ENCODE measurements around the gene NSG2.

Gene NSG2

GRCh38 chr5:174044466-174045254 is 846 bp upstream of the NSG2 start:
- Histone ChIP-seq H3K27ac (ENCODE audit: extremely low read depth, low read depth, low read length) (no peak overlapping the region), H3K4me1 (ENCODE audit: control insufficient read depth, insufficient read depth, low read length) (no peaks in the 10 kb centered on the region), H3K4me3 (ENCODE audit: low read depth, low read length) (no peak overlapping the region), H3K36me3 (ENCODE audit: control insufficient read depth in 2 of 2, insufficient read depth in 1 of 2, low read length in 2 of 2) (no peaks in the 10 kb centered on the region), H3K9me3 (ENCODE audit: control insufficient read depth, insufficient read depth, low read depth, low read length) (no peaks in the 10 kb centered on the region)
- CTCF ChIA-PET, result interaction anchor here (0.5 to 5.4 kb wide), 17 partner anchors 11 to 1751 kb away, joined by 3 to 113 read pairs (median 4); no protein-coding TSS in a partner anchor
- POLR2A ChIA-PET, result interaction anchor here (0.9 to 1.3 kb wide), 2 partner anchors 267 to 273 kb away, joined by 4 to 5 read pairs; no protein-coding TSS in a partner anchor
- TF ChIP-seq ZNF23 (tag by site-specific recombination; IDR thresholded peaks at IDR 0.05; ENCODE audit: borderline replicate concordance), result no peak
- no peak for TF ChIP-seq ZSCAN30 (tag by site-specific recombination; IDR thresholded peaks at IDR 0.05)
- TF ChIP-seq ZFHX2 (tag by site-specific recombination; conservative IDR thresholded peaks at IDR 0.05), result no peak
- no peak for TF ChIP-seq TRIM28 (IDR thresholded peaks at IDR 0.05; ENCODE audit: borderline replicate concordance, low read length)
- no peak for TF ChIP-seq PRDM6 (tag by site-specific recombination; IDR thresholded peaks at IDR 0.05)
- no peak for TF ChIP-seq ZNF184 (tag by site-specific recombination; IDR thresholded peaks at IDR 0.05)
- TF ChIP-seq ZSCAN23 (tag by site-specific recombination; IDR thresholded peaks at IDR 0.05), result no peak
- no peak for TF ChIP-seq PRDM10 (tag by site-specific recombination; IDR thresholded peaks at IDR 0.05)
- TF ChIP-seq ZNF16 (tag by site-specific recombination; IDR thresholded peaks at IDR 0.05; ENCODE audit: low read depth), result no peak
- no peak for TF ChIP-seq ZSCAN4 (tag by site-specific recombination; IDR thresholded peaks at IDR 0.05)
- no peak for TF ChIP-seq SCRT1 (tag by site-specific recombination; IDR thresholded peaks at IDR 0.05; ENCODE audit: borderline replicate concordance)
- TF ChIP-seq KLF8 (tag by site-specific recombination; IDR thresholded peaks at IDR 0.05), result no peak
- TF ChIP-seq, protein P1, sequence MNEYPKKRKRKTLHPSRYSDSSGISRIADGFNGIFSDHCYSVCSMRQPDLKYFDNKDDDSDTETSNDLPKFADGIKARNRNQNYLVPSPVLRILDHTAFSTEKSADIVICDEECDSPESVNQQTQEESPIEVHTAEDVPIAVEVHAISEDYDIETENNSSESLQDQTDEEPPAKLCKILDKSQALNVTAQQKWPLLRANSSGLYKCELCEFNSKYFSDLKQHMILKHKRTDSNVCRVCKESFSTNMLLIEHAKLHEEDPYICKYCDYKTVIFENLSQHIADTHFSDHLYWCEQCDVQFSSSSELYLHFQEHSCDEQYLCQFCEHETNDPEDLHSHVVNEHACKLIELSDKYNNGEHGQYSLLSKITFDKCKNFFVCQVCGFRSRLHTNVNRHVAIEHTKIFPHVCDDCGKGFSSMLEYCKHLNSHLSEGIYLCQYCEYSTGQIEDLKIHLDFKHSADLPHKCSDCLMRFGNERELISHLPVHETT (tag by site-specific recombination; IDR thresholded peaks at IDR 0.05), result no peak
- no peak for TF ChIP-seq ZFP69B (tag by site-specific recombination; IDR thresholded peaks at IDR 0.05)
- no peak for TF ChIP-seq ZNF394 (tag by site-specific recombination; IDR thresholded peaks at IDR 0.05; ENCODE audit: borderline replicate concordance)
- TF ChIP-seq GLIS2 (tag by site-specific recombination; IDR thresholded peaks at IDR 0.05), result no peak
- TF ChIP-seq, protein P2, sequence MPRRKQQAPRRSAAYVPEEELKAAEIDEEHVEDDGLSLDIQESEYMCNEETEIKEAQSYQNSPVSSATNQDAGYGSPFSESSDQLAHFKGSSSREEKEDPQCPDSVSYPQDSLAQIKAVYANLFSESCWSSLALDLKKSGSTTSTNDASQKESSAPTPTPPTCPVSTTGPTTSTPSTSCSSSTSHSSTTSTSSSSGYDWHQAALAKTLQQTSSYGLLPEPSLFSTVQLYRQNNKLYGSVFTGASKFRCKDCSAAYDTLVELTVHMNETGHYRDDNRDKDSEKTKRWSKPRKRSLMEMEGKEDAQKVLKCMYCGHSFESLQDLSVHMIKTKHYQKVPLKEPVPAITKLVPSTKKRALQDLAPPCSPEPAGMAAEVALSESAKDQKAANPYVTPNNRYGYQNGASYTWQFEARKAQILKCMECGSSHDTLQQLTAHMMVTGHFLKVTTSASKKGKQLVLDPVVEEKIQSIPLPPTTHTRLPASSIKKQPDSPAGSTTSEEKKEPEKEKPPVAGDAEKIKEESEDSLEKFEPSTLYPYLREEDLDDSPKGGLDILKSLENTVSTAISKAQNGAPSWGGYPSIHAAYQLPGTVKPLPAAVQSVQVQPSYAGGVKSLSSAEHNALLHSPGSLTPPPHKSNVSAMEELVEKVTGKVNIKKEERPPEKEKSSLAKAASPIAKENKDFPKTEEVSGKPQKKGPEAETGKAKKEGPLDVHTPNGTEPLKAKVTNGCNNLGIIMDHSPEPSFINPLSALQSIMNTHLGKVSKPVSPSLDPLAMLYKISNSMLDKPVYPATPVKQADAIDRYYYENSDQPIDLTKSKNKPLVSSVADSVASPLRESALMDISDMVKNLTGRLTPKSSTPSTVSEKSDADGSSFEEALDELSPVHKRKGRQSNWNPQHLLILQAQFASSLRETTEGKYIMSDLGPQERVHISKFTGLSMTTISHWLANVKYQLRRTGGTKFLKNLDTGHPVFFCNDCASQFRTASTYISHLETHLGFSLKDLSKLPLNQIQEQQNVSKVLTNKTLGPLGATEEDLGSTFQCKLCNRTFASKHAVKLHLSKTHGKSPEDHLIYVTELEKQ (tag by site-specific recombination; IDR thresholded peaks at IDR 0.05; ENCODE audit: borderline replicate concordance), result no peak
- TF ChIP-seq ZNF621 (tag by site-specific recombination; IDR thresholded peaks at IDR 0.05), result no peak

Data from HEK293 (cell line).